Measurements from ENCODE around the gene CENPX. TPM values are rescaled to one million over a fixed set of nuclear protein-coding genes. Genes with fewer than 3 reads are reported as not detected.

The CENPX gene
- total and polyA plus RNA-seq, 2 experiments from 2014 or later = 58.2 to 83.2 TPM

- peaks cover 14% of the 10 kb centered on the region for H3K4me1 ChIP-seq (ENCODE audit: insufficient read depth)
- no peak overlapping the region for H3K4me2 ChIP-seq
- no peaks in the 10 kb centered on the region for H3K9me3 ChIP-seq (ENCODE audit: low read depth)
- no peak overlapping the region for H2AFZ ChIP-seq
- WGBS (ENCODE audit: low lambda C conversion rate, missing lambda C conversion rate) = 93% methylated on average over 24 of the region's 25 CpGs
- H3K9me2 ChIP-seq (replicated peaks; ENCODE audit: insufficient read depth) = no peaks in the 10 kb centered on the region
- DNase-seq (ENCODE audit: low spot score) = no peak
- peaks cover 3% of the 10 kb centered on the region for H4K20me1 ChIP-seq (ENCODE audit: insufficient read depth, poor library complexity, severe bottlenecking)
- no peaks in the 10 kb centered on the region for H3K27me3 ChIP-seq
- H3K79me2 ChIP-seq = peaks cover 23% of the 10 kb centered on the region
- H3K36me3 ChIP-seq (replicated peaks; ENCODE audit: insufficient read depth, low read depth) = no peaks in the 10 kb centered on the region
- no peak overlapping the region for H3K4me3 ChIP-seq
- H3K27ac ChIP-seq = no peak overlapping the region
- TF ChIP-seq EZH2phosphoT487 (IDR thresholded peaks at IDR 0.05; ENCODE audit: low read depth, severe bottlenecking, unreplicated experiment) (no peak), EZH2 (IDR thresholded peaks at IDR 0.05; ENCODE audit: borderline replicate concordance) (no peak), CTCF (IDR thresholded peaks at IDR 0.05; ENCODE audit: poor library complexity) (no peak)
These were observed 25.4 kb upstream of the CENPX start for GRCh38 chr17:82047914-82048570.

GRCh38 chr17:82047379-82047778, 24.7 kb upstream of the CENPX start:
- 92% methylated on average over 24 of the region's 24 CpGs for WGBS (ENCODE audit: low lambda C conversion rate, missing lambda C conversion rate)
- no peak for DNase-seq (ENCODE audit: low spot score)

GRCh38 chr17:82046903-82047302, 24.2 kb upstream of the CENPX start:
- Histone ChIP-seq H3K27me3 (no peaks in the 10 kb centered on the region), H3K4me1 (ENCODE audit: insufficient read depth) (peaks cover 9% of the 10 kb centered on the region), H4K20me1 (ENCODE audit: insufficient read depth, poor library complexity, severe bottlenecking) (no peaks in the 10 kb centered on the region), H3K4me3 (no peak overlapping the region), H3K36me3 (replicated peaks; ENCODE audit: insufficient read depth, low read depth) (no peaks in the 10 kb centered on the region), H3K9me3 (ENCODE audit: low read depth) (no peaks in the 10 kb centered on the region), H3K4me2 (no peak overlapping the region), H3K79me2 (peaks cover 13% of the 10 kb centered on the region), H3K9me2 (replicated peaks; ENCODE audit: insufficient read depth) (no peaks in the 10 kb centered on the region), H2AFZ (no peak overlapping the region), H3K27ac (no peak overlapping the region)
- WGBS (ENCODE audit: low lambda C conversion rate, missing lambda C conversion rate) = 95% methylated on average over 21 of the region's 21 CpGs
- TF ChIP-seq EZH2phosphoT487 (IDR thresholded peaks at IDR 0.05; ENCODE audit: low read depth, severe bottlenecking, unreplicated experiment) = no peak
- TF ChIP-seq EZH2 (IDR thresholded peaks at IDR 0.05; ENCODE audit: borderline replicate concordance) = no peak
- no peak for TF ChIP-seq CTCF (IDR thresholded peaks at IDR 0.05; ENCODE audit: poor library complexity)
- DNase-seq (ENCODE audit: low spot score) = no peak

More at GRCh38 chr17:82047379-82047778, 24.7 kb upstream of the CENPX start:
- H3K9me3 ChIP-seq (ENCODE audit: low read depth) = no peaks in the 10 kb centered on the region
- peaks cover 1% of the 10 kb centered on the region for H4K20me1 ChIP-seq (ENCODE audit: insufficient read depth, poor library complexity, severe bottlenecking)
- no peak overlapping the region for H3K4me3 ChIP-seq
- no peaks in the 10 kb centered on the region for H3K27me3 ChIP-seq
- H3K36me3 ChIP-seq (replicated peaks; ENCODE audit: insufficient read depth, low read depth) = no peaks in the 10 kb centered on the region
- no peak overlapping the region for H3K4me2 ChIP-seq
- H3K4me1 ChIP-seq (ENCODE audit: insufficient read depth) = peaks cover 9% of the 10 kb centered on the region
- no peak overlapping the region for H3K27ac ChIP-seq
- peaks cover 16% of the 10 kb centered on the region for H3K79me2 ChIP-seq
- no peak overlapping the region for H2AFZ ChIP-seq
- H3K9me2 ChIP-seq (replicated peaks; ENCODE audit: insufficient read depth) = no peaks in the 10 kb centered on the region
- TF ChIP-seq EZH2phosphoT487 (IDR thresholded peaks at IDR 0.05; ENCODE audit: low read depth, severe bottlenecking, unreplicated experiment) = no peak
- no peak for TF ChIP-seq EZH2 (IDR thresholded peaks at IDR 0.05; ENCODE audit: borderline replicate concordance)
- TF ChIP-seq CTCF (IDR thresholded peaks at IDR 0.05; ENCODE audit: poor library complexity) = no peak
